ENCODE measurements around the gene COL20A1.
"Not testable (repeated sequence)": the region's sequence is repeated elsewhere in the genome, so short reads cannot be mapped to it uniquely, and the experiment has no call there.

Gene COL20A1

GRCh38 chr20:63291811-63292210 is 1.2 kb upstream of the COL20A1 start:
- no peak for DNase-seq (ENCODE audit: low spot score)

GRCh38 chr20:63292292-63292701 is 689 bp upstream of the COL20A1 start:
- no peak for DNase-seq (ENCODE audit: low spot score)

- DNase-seq (ENCODE audit: low spot score), result no peak
Measured at GRCh38 chr20:63293456-63293855, 470 bp downstream of the COL20A1 start.

GRCh38 chr20:63293871-63294535 is 1.0 kb downstream of the COL20A1 start:
- no peak for DNase-seq (ENCODE audit: low spot score)

- no peak for DNase-seq (ENCODE audit: low spot score)
Measured at GRCh38 chr20:63294536-63294900, 1.5 kb downstream of the COL20A1 start.

- DNase-seq (ENCODE audit: low spot score), result no peak
Measured at GRCh38 chr20:63295018-63295417, 2.0 kb downstream of the COL20A1 start.

GRCh38 chr20:63295422-63295821 is 2.4 kb downstream of the COL20A1 start:
- DNase-seq (ENCODE audit: low spot score), result no peak

- no peak for DNase-seq (ENCODE audit: low spot score)
Measured at GRCh38 chr20:63295846-63296245, 2.9 kb downstream of the COL20A1 start.

- no peak for DNase-seq (ENCODE audit: low spot score)
Measured at GRCh38 chr20:63296531-63297299, 3.7 kb downstream of the COL20A1 start.

GRCh38 chr20:63297371-63297781 is 4.4 kb downstream of the COL20A1 start:
- DNase-seq (ENCODE audit: low spot score), result no peak

GRCh38 chr20:63297796-63298572 is 5.0 kb downstream of the COL20A1 start:
- DNase-seq (ENCODE audit: low spot score), result no peak

- no peak for DNase-seq (ENCODE audit: low spot score)
Measured at GRCh38 chr20:63298731-63299312, 5.8 kb downstream of the COL20A1 start.

GRCh38 chr20:63301671-63302070 is 8.7 kb downstream of the COL20A1 start:
- DNase-seq (ENCODE audit: low spot score), result no peak

- DNase-seq (ENCODE audit: low spot score), result no peak
Measured at GRCh38 chr20:63303095-63303666, 10.2 kb downstream of the COL20A1 start.

GRCh38 chr20:63305393-63305792 is 12.4 kb downstream of the COL20A1 start:
- no peak for DNase-seq (ENCODE audit: low spot score)

GRCh38 chr20:63305933-63306672 is 13.1 kb downstream of the COL20A1 start:
- not testable (repeated sequence) for DNase-seq (ENCODE audit: low spot score)

GRCh38 chr20:63306673-63307537 is 13.9 kb downstream of the COL20A1 start:
- no peak for DNase-seq (ENCODE audit: low spot score)

- no peak for DNase-seq (ENCODE audit: low spot score)
Measured at GRCh38 chr20:63307538-63308217, 14.7 kb downstream of the COL20A1 start.

GRCh38 chr20:63308218-63308911 is 15.4 kb downstream of the COL20A1 start:
- no peak for DNase-seq (ENCODE audit: low spot score)
